Renal pelvis (tissue), 12 donors: ENCODE results near the gene ZDHHC8. TPM values are rescaled to one million over a fixed set of nuclear protein-coding genes. Genes with fewer than 3 reads are reported as not detected.

Source experiments
- DNase-seq: peaks from one replicate; pipeline ENCODE4 v3.0.0-alpha.2; 2013
- long read RNA-seq, 16 experiments: transcript quantifications; one replicate each; lab custom pipeline, GENCODE V29; 2026
- polyA plus RNA-seq, 3 donors: library from polyadenylated mRNA; unstranded; fragments of 120-200 nt; gene quantifications; one replicate each; pipeline ENCODE4 v1.2.1, GENCODE V29; 2013; ENCODE audit not compliant: insufficient read length in 3 of 3

The ZDHHC8 gene, protein sequence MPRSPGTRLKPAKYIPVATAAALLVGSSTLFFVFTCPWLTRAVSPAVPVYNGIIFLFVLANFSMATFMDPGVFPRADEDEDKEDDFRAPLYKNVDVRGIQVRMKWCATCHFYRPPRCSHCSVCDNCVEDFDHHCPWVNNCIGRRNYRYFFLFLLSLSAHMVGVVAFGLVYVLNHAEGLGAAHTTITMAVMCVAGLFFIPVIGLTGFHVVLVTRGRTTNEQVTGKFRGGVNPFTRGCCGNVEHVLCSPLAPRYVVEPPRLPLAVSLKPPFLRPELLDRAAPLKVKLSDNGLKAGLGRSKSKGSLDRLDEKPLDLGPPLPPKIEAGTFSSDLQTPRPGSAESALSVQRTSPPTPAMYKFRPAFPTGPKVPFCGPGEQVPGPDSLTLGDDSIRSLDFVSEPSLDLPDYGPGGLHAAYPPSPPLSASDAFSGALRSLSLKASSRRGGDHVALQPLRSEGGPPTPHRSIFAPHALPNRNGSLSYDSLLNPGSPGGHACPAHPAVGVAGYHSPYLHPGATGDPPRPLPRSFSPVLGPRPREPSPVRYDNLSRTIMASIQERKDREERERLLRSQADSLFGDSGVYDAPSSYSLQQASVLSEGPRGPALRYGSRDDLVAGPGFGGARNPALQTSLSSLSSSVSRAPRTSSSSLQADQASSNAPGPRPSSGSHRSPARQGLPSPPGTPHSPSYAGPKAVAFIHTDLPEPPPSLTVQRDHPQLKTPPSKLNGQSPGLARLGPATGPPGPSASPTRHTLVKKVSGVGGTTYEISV
- polyA plus RNA-seq, result 10 to 100 TPM; 50.6 to 59.7 (median 51.6) TPM
- long read RNA-seq, donor 1, partial matches to known transcripts, result 5 of 5 reads
- long read RNA-seq, donor 1, other reads (novel, unspliced or antisense), result 0 of 5 reads
- long read RNA-seq, donor 2, full-length matches to known transcripts, result 4 of 4 reads
- long read RNA-seq, donor 2, partial matches to known transcripts, result 0 of 4 reads
- long read RNA-seq, donor 2, other reads (novel, unspliced or antisense), result 0 of 4 reads
- long read RNA-seq, donor 3, full-length matches to known transcripts, result 3 of 8 reads
- long read RNA-seq, donor 3, partial matches to known transcripts, result 5 of 8 reads
- long read RNA-seq, donor 3, other reads (novel, unspliced or antisense), result 0 of 8 reads
- long read RNA-seq, donor 4, full-length matches to known transcripts, result 2 of 2 reads
- long read RNA-seq, donor 4, partial matches to known transcripts, result 0 of 2 reads
- long read RNA-seq, donor 4, other reads (novel, unspliced or antisense), result 0 of 2 reads
- long read RNA-seq, donor 5, full-length matches to known transcripts, result 1 of 6 reads
- long read RNA-seq, donor 5, partial matches to known transcripts, result 5 of 6 reads
- long read RNA-seq, donor 5, other reads (novel, unspliced or antisense), result 0 of 6 reads
- long read RNA-seq, donor 6, full-length matches to known transcripts, result 6 of 13 reads
- long read RNA-seq, donor 6, partial matches to known transcripts, result 7 of 13 reads
- long read RNA-seq, donor 6, other reads (novel, unspliced or antisense), result 0 of 13 reads
- long read RNA-seq, donor 7, full-length matches to known transcripts, result 3 of 26 reads
- long read RNA-seq, donor 7, partial matches to known transcripts, result 23 of 26 reads
- long read RNA-seq, donor 7, other reads (novel, unspliced or antisense), result 0 of 26 reads
- long read RNA-seq, donor 8, full-length matches to known transcripts, result 2 of 7 reads
- long read RNA-seq, donor 8, partial matches to known transcripts, result 5 of 7 reads
- long read RNA-seq, donor 8, other reads (novel, unspliced or antisense), result 0 of 7 reads
- long read RNA-seq, donor 9, full-length matches to known transcripts, result 2 of 7 reads
- long read RNA-seq, donor 9, partial matches to known transcripts, result 5 of 7 reads
- long read RNA-seq, donor 9, other reads (novel, unspliced or antisense), result 0 of 7 reads
- long read RNA-seq, donor 10, full-length matches to known transcripts, result 3 of 8 reads
- long read RNA-seq, donor 10, partial matches to known transcripts, result 5 of 8 reads
- long read RNA-seq, donor 10, other reads (novel, unspliced or antisense), result 0 of 8 reads
- long read RNA-seq, donor 11, full-length matches to known transcripts, result 2 of 18 reads
- long read RNA-seq, donor 11, partial matches to known transcripts, result 16 of 18 reads
- long read RNA-seq, donor 11, other reads (novel, unspliced or antisense), result 0 of 18 reads
- long read RNA-seq, donor 12, full-length matches to known transcripts, result 7 of 26 reads
- long read RNA-seq, donor 12, partial matches to known transcripts, result 19 of 26 reads
- long read RNA-seq, donor 12, other reads (novel, unspliced or antisense), result 0 of 26 reads
- long read RNA-seq, donor 13, partial matches to known transcripts, result 19 of 20 reads
- long read RNA-seq, donor 13, other reads (novel, unspliced or antisense), result 0 of 20 reads
- long read RNA-seq, donor 14, full-length matches to known transcripts, result 9 of 36 reads
- long read RNA-seq, donor 14, partial matches to known transcripts, result 27 of 36 reads
- long read RNA-seq, donor 14, other reads (novel, unspliced or antisense), result 0 of 36 reads
- long read RNA-seq, donor 15, full-length matches to known transcripts, result 7 of 29 reads
- long read RNA-seq, donor 15, partial matches to known transcripts, result 22 of 29 reads
- long read RNA-seq, donor 15, other reads (novel, unspliced or antisense), result 0 of 29 reads
- long read RNA-seq, donor 16, full-length matches to known transcripts, result 6 of 12 reads
- long read RNA-seq, donor 16, partial matches to known transcripts, result 6 of 12 reads
- long read RNA-seq, donor 16, other reads (novel, unspliced or antisense), result 0 of 12 reads

DNA sequence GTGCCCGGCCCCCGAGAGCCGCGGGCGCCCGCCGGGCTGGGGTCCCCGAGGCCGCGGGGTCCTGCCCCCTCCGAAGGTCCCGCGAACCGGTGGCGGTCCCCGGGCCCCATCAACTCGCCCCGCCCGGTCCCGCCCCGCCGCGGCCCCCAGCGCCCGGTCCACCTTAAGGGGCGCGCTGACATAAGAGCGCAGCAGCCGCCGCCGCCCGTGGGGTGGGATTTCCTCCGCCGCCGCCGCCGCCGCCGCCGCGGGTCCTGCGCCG is at the start of gene ZDHHC8:
Gene ZDHHC8, plus strand, starts transcription at position 208 of the 262 bp plus-strand sequence. CDS start 144 bp downstream, outside the sequence.
- no peak for DNase-seq

DNA sequence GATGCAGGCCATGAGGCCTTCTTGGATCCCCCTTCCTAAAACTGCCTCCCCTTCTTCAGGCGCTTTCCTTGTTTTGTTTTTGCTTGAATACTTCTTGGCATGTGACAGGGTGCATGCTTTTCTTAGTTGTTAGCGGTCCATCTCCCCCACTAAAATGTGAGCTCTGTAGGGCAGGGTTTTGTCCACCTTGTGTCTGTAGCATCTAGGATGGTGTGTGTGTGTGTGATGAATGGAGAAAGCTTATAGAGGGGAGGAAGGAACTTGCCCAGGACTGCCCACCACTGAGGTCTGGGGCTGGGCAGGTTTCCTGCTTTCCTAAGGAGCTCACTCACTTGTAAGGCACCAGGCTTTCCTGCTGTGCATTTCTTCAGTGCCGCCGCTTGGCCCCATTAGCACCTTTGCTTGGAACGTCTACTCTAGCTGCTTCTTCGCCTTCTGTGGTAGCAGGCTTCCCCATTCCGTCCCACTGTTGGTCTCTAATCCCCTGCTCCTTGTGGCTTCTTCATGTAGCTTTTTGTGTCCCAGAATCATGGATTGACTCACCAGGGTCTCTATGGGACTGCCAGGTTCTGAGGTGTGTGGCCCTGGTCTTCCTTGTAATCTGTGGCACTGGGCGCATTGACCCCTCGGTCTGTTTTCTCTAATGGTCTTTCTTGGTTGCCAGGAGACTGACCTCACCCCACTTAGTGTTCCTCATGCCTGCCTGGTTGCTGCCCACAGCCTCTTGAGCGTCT is 48.3 kb upstream of the ZDHHC8 start:
- no peak for DNase-seq

DNA sequence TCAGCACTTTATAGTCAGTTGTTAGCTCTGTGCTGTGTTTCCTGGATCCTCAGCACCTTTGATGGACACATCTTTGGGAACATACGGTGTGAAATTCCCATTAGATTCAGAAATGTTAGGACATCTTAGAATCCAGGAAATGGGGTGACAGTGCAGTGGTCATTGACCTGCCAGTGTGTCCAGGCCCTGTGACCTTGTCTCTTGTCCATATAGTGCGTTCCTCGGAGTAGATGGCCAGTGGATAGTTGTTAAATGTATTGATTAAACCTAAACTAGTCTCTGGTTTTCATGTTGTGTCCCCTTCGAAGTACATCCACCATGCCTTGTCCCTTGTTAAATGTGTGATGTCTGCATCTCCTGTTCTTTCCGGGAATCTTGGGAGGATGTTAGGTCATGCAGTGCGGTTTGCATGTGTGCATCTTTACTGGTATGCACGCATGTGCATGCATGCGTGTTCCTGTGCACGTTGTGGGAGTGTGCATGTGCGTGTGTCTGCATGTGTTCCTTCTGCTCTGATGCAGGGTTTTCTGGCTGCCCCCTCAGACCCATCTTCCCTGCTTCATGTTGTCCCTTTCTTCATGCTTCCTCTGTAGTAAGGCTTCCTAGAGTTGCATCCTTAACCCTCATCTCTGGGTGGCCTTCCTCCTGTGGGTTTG is 47.6 kb upstream of the ZDHHC8 start:
- DNase-seq, result no peak

- DNase-seq, result no peak
Observed at GRCh38 chr22:20084547-20085413, 46.8 kb upstream of the ZDHHC8 start.

- no peak for DNase-seq
Observed at GRCh38 chr22:20085651-20086050, 46.0 kb upstream of the ZDHHC8 start.

GRCh38 chr22:20086101-20086599 is 45.5 kb upstream of the ZDHHC8 start:
- DNase-seq, result no peak

DNA sequence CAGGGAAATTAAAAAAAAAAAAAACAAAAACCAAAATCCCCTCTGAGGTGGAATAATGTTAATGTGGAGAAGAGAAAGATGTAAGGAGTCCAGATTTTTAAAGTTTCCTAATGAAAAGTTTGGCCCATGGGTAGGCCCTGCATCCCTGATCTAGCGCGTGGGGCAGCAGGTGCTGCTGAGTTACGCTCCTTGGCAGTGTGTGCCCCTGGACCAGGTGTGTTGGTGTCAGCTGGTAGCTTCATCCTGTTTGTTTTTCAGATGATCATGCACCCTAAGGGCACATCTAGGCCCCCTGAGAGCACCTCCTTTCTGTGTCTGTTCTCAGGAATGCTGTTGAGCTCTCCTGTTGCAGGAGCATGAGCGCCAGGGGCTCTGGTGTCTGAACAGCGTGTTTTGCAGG is 44.8 kb upstream of the ZDHHC8 start:
- no peak for DNase-seq

DNA sequence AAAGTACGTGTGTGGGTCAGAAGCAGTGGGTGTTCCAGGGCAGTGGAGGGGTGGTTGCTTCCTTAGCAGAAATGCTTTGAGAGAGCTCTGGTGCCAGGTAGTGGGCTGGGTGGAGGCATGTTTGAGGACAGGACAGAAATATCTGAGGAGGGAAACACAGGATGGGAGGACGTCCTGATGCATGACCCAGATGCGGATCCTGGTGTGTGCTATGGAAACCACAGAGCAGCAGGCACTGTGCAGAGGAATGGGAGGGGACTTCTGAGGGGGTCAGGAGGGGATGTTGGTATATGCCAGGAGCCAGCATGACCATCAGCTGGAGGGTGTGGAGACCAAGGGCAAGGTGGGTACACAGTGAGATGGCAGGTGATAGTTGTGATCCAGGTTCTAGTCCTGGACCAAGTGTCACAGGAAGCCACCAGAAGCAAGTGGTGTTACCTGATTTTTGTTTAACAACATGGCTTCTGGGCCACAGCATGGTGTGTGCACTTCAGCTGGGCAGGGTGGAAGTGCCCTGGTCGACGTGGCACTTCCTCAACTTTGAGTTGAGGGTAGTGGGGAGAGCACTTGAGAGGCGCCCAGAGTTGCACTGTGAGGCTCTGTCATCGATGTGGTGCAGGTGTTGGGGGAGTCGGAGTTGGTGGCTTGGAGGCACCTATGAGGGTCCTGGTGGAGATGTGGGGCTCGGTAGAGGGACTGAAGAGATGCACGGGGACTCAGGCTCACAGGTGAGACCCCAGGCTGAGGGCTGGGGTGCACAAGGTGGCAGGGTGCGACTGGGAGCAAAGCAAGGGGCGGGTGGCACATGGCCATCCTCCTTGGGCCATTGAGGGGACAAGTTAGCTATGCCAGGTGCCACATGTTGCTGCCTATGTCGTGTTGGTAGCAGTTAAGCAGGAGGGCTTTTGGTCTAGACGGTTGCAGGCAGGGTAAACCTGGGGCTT is 44.0 kb upstream of the ZDHHC8 start:
- DNase-seq, result no peak

DNA sequence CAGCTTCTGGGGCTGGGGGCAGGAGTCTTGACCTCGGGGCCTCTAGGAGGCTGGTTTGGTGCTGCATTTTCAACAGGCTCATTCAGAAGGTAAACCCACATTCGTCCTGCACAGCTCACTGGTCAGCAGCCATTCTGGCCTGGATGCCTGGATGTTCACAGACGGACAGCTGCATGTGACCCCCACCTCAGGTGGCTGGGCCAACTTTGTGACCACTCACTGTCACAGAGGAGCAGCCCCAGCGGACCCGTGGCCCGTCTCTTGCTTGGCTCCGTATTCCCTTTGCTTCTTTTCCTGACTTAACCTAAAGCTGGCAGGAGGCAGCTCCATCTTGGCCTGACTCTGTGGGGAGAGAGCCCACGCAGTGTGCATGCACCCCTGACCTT is 43.3 kb upstream of the ZDHHC8 start:
- no peak for DNase-seq

DNA sequence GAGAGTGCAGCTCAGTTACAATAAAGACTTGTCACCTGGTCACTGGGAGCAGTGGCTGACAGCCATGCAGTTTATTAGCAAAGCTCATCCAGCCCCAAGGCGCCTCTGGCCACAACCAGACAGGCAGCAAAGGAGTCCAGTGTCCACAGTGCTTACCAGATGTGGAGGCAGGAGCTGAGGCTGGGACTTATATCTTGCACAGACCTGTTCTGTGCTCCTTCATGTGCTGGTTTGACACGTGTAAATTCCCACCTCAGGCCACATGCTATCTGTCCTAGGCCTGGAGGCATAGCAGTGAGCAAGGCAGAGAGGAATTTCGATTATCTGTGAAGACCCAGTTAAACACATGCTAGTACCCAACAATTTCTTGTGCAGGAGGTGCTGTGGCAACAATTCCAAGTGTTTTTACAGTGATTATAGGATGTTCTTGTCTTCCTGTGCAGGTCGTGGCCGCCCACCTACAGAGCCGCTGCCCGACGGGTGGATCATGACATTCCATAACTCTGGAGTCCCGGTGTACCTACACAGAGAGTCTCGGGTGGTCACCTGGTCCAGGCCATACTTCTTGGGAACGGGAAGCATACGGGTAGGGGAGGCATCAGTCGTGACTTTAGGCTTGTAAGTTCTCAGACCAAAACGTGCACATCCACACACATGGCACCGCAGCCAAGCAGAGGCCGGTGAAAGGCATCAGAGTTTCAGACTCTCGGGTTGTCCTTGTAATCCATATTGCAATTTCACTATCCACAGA is 42.2 kb upstream of the ZDHHC8 start:
- DNase-seq, result no peak

DNA sequence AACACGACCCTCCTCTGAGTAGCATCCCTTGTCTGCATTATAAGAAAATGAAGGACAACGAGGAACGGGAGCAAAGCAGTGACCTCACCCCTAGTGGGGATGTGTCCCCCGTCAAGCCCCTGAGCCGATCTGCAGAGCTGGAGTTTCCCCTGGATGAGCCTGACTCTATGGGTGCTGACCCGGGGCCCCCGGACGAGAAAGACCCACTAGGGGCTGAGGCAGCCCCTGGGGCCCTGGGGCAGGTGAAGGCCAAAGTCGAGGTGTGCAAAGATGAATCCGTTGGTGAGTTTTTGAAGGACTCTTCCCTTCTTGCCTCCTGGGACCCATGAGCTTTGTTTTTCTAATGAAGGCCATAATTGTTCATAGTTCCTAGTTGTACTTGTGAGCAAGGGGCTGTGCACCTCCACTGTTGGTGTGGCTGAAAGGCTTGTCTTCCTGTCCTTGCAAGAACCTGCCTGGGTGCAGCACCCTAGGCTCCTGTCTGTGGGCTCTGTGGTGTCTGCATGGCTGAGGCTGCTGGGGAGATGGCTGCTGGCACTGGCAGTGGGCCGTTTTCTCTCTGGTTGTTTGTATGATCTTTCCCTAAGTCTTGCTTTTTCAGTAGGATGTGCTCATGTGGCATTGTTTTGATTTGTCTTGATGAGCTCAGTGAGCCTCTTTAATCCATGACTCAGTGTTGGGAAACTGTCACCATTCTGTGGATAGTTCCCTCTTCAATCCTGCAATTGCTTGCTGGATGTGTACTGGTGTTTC is 41.5 kb upstream of the ZDHHC8 start:
- no peak for DNase-seq

- no peak for DNase-seq
Observed at GRCh38 chr22:20090730-20091240, 40.8 kb upstream of the ZDHHC8 start.

DNA sequence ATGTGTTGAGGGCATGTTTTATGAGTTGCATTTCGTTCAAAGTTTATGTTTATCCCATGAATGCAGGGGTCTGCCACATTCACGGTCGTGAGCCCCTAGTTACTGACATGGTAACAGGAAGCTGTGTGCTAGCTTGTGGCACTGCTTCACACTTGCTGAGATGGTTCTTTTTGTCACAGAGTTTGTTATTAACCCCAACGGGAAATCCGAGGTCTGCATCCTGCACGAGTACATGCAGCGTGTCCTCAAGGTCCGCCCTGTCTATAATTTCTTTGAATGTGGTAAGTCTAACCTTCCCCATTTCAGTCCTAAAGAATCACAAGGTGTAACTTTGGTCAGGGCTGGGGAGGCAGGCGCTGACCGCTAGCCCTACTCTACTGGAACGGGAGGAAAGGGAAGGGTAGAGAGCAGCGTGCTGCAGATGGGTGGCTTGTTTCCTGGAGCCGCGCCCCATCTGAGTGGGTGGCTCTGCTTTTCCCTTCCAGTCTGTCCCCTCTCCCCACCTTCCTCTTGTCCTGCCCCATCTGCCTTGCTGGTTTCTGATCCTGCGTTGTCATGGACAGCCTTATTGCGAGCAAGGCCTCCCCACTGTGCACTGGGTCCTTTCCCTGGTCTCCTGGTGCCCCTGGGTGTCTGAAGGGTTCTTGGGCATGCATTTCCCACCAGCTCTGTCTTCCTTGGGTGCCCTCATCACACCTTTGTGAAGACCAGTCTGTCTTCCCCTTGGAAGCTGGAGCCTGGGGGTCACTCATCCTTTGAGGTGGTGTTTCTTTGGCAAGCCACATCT is 39.7 kb upstream of the ZDHHC8 start:
- no peak for DNase-seq
